ENCODE data around the gene THSD4.

- no peak for TF ChIP-seq CTCF (conservative IDR thresholded peaks at IDR 0.05 in 1 of 2, IDR thresholded peaks at IDR 0.05 in 1 of 2; ENCODE audit: low read depth in 1 of 2, low read length in 2 of 2)
- TF ChIP-seq EZH2 (IDR thresholded peaks at IDR 0.05; ENCODE audit: low read length, missing control alignments) = no peak
Measured at GRCh38 chr15:71701808-71702207, 586.5 kb downstream of the THSD4 start.

Data from fibroblast of lung (primary cell).